OCI-LY1 (cell line): Measurements from ENCODE around the gene ZNF507.

Experiments used
- H2AFZ ChIP-seq: fragments of 200-600 bp; sonication (generic), shearing (Covaris generic); 2 replicates; pipeline ENCODE4 v1.6.0; 2014; ENCODE audit warnings: antibody characterized with exemption, mild to moderate bottlenecking, low read length
- H3F3A ChIP-seq: fragments of 200-600 bp; sonication (generic), shearing (Covaris generic); 2 replicates; pipeline ENCODE4 v1.6.0; 2014; ENCODE audit warnings: mild to moderate bottlenecking, antibody characterized with exemption, low read length, moderate library complexity; ENCODE audit not compliant: insufficient read depth
- H3K27ac ChIP-seq: fragments of 200-600 bp; sonication (generic); 2 replicates; pipeline ENCODE4 v1.5.1; 2014; ENCODE audit warnings: low read length, mixed run types, mild to moderate bottlenecking, low read depth; ENCODE audit not compliant: poor library complexity, severe bottlenecking
- H3K27me3 ChIP-seq: fragments of 200-600 bp; sonication (generic); 2 replicates; pipeline ENCODE4 v1.6.0; 2014; ENCODE audit warnings: antibody characterized with exemption, mild to moderate bottlenecking, low read length, moderate library complexity; ENCODE audit not compliant: insufficient read depth
- H3K36me3 ChIP-seq: fragments of 200-600 bp; sonication (generic); 2 replicates; pipeline ENCODE4 v1.6.1; 2014; ENCODE audit warnings: mild to moderate bottlenecking, antibody characterized with exemption, low read length, moderate library complexity, mixed read lengths; ENCODE audit not compliant: insufficient read depth
- H3K4me1 ChIP-seq: fragments of 200-600 bp; sonication (generic); 2 replicates; pipeline ENCODE4 v1.5.1; 2014; ENCODE audit warnings: mild to moderate bottlenecking, low read length, moderate library complexity; ENCODE audit not compliant: insufficient read depth, severe bottlenecking
- H3K4me2 ChIP-seq: fragments of 200-600 bp; sonication (generic), shearing (Covaris generic); 2 replicates; pipeline ENCODE4 v1.6.1; 2014; ENCODE audit warnings: low read length
- H3K4me3 ChIP-seq: fragments of 200-600 bp; sonication (generic); 2 replicates; pipeline ENCODE4 v1.5.1; 2014; ENCODE audit warnings: low read length, low read depth, mild to moderate bottlenecking, mixed read lengths; ENCODE audit not compliant: poor library complexity, severe bottlenecking
- H3K79me2 ChIP-seq: fragments of 200-600 bp; shearing (Covaris generic); 2 replicates; pipeline ENCODE4 v1.6.1; 2016; ENCODE audit warnings: mixed run types, low read length, mixed read lengths; ENCODE audit not compliant: insufficient read depth
- H3K9ac ChIP-seq: fragments of 200-600 bp; sonication (generic), shearing (Covaris generic); 2 replicates; pipeline ENCODE4 v1.6.1; 2014; ENCODE audit warnings: mild to moderate bottlenecking, low read length, mixed read lengths
- H3K9me2 ChIP-seq: fragments of 200-600 bp; sonication (generic), shearing (Covaris generic); 2 replicates; pipeline ENCODE4 v1.6.1; 2014; ENCODE audit warnings: low read depth, mild to moderate bottlenecking, low read length, mixed read lengths
- H3K9me3 ChIP-seq: fragments of 200-600 bp; shearing (Covaris generic); 2 replicates; pipeline ENCODE4 v1.6.1; 2014; ENCODE audit warnings: low read length, mixed read lengths
- H4K20me1 ChIP-seq: fragments of 200-600 bp; sonication (generic), shearing (Covaris generic); 2 replicates; pipeline ENCODE4 v1.6.0; 2016; ENCODE audit warnings: mild to moderate bottlenecking, low read length; ENCODE audit not compliant: insufficient read depth
- EZH2 ChIP-seq: fragments of 200-600 bp; sonication (generic), shearing (Covaris generic); IDR thresholded peaks from 2 replicates; pipeline ENCODE4 v1.8.0; 2017; ENCODE audit warnings: borderline replicate concordance, mixed run types, mild to moderate bottlenecking, antibody characterized with exemption, low read length, moderate library complexity, mixed read lengths
- TF ChIP-seq, protein P1 (sequence below): fragments of 200-600 bp; sonication (generic), shearing (Covaris generic); IDR thresholded peaks from 2 replicates; pipeline ENCODE4 v1.5.1; 2017; ENCODE audit warnings: mild to moderate bottlenecking, antibody characterized with exemption, low read length, moderate library complexity, mixed read lengths

ZNF507 gene

GRCh38 chr19:32336259-32337083, 8.9 kb upstream of the ZNF507 start:
- TF ChIP-seq EZH2 = no peak
- TF ChIP-seq, protein P1, sequence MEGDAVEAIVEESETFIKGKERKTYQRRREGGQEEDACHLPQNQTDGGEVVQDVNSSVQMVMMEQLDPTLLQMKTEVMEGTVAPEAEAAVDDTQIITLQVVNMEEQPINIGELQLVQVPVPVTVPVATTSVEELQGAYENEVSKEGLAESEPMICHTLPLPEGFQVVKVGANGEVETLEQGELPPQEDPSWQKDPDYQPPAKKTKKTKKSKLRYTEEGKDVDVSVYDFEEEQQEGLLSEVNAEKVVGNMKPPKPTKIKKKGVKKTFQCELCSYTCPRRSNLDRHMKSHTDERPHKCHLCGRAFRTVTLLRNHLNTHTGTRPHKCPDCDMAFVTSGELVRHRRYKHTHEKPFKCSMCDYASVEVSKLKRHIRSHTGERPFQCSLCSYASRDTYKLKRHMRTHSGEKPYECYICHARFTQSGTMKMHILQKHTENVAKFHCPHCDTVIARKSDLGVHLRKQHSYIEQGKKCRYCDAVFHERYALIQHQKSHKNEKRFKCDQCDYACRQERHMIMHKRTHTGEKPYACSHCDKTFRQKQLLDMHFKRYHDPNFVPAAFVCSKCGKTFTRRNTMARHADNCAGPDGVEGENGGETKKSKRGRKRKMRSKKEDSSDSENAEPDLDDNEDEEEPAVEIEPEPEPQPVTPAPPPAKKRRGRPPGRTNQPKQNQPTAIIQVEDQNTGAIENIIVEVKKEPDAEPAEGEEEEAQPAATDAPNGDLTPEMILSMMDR = peak; percentile 12; the same call in 1 of the 2 replicates
- Histone ChIP-seq H3K4me1 (no peaks in the 10 kb centered on the region), H3K9me3 (no peaks in the 10 kb centered on the region), H3K4me2 (no peak overlapping the region), H3K79me2 (no peaks in the 10 kb centered on the region), H3K9me2 (no peaks in the 10 kb centered on the region), H3F3A (no peaks in the 10 kb centered on the region), H3K27me3 (no peaks in the 10 kb centered on the region), H3K4me3 (no peak overlapping the region), H3K36me3 (no peaks in the 10 kb centered on the region), H3K9ac (no peak overlapping the region), H3K27ac (no peak overlapping the region), H4K20me1 (no peaks in the 10 kb centered on the region), H2AFZ (no peak overlapping the region)

DNA sequence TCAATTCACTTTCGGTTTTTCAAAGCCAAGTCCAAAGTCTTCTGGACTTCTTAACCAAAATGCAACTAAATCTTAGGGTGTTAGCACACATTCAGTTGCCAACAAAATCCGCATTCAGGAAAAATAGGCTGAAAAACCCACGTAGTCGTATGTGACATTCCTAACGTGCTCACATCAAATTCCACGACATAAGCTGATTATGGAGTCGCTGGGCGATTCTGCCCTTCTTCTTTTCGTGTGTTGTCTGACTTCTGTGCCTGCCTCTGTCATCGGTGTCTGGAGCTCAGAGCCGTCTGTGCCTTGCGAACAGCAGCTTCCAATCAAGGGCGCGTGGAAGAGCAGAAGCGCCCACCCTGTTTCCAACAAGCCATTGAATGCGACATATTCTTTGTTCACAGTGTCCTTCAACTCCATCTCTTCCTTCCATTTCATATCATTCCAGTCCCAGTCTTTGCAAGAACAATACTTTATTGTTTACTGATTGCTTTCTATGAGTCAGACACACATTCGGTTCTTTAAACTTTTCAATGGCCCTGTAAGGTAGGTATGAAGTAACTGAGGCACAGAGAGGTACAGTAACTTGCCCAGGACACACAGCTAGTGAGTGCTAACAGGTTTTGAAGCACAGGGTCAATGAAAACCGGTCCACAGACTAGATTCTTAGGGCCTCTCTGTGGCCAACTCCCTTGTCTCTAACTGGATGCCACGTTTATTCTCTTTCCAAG, 8.2 kb upstream of the ZNF507 start:
- Histone ChIP-seq H2AFZ (no peak overlapping the region), H3K79me2 (no peaks in the 10 kb centered on the region), H3F3A (no peaks in the 10 kb centered on the region), H3K4me2 (no peak overlapping the region), H3K36me3 (no peaks in the 10 kb centered on the region), H3K4me3 (no peak overlapping the region), H3K4me1 (no peaks in the 10 kb centered on the region), H3K27me3 (no peaks in the 10 kb centered on the region), H3K27ac (no peak overlapping the region), H3K9me2 (no peaks in the 10 kb centered on the region), H3K9ac (no peak overlapping the region), H3K9me3 (no peaks in the 10 kb centered on the region), H4K20me1 (no peaks in the 10 kb centered on the region)
- no peak for TF ChIP-seq EZH2
- TF ChIP-seq, protein P1 = no peak

- H3K27ac ChIP-seq = no peak overlapping the region
- no peaks in the 10 kb centered on the region for H3K27me3 ChIP-seq
- no peaks in the 10 kb centered on the region for H3K9me3 ChIP-seq
- no peak overlapping the region for H2AFZ ChIP-seq
- no peaks in the 10 kb centered on the region for H3K79me2 ChIP-seq
- H3K4me2 ChIP-seq = no peak overlapping the region
- H4K20me1 ChIP-seq = no peaks in the 10 kb centered on the region
- H3K9me2 ChIP-seq = no peaks in the 10 kb centered on the region
- no peaks in the 10 kb centered on the region for H3F3A ChIP-seq
- no peak overlapping the region for H3K9ac ChIP-seq
- H3K4me3 ChIP-seq = no peak overlapping the region
- no peaks in the 10 kb centered on the region for H3K36me3 ChIP-seq
- TF ChIP-seq, protein P1 = no peak
- TF ChIP-seq EZH2 = no peak
- no peaks in the 10 kb centered on the region for H3K4me1 ChIP-seq
Observed at GRCh38 chr19:32339423-32339822, 6.0 kb upstream of the ZNF507 start.
